WERI-Rb-1 (cell line): ENCODE measurements around the gene PSPH.

Source experiments
- DNase-seq: peaks from one replicate; pipeline ENCODE4 v3.0.0-alpha.2; 2020
- H3K27ac ChIP-seq: fragments of 250-450 bp; sonication (Bioruptor Pico); 2 replicates; pipeline ENCODE4 v1.5.1; 2020; ENCODE audit warnings: mild to moderate bottlenecking, moderate library complexity
- H3K27me3 ChIP-seq: fragments of 250-450 bp; sonication (Bioruptor Pico); 2 replicates; pipeline ENCODE4 v1.5.1; 2021; ENCODE audit warnings: mild to moderate bottlenecking, low read depth, moderate library complexity; ENCODE audit not compliant: insufficient read depth, severe bottlenecking
- H3K36me3 ChIP-seq: fragments of 250-450 bp; sonication (Bioruptor Pico); 2 replicates; pipeline ENCODE4 v1.5.1; 2020; ENCODE audit warnings: mild to moderate bottlenecking, moderate library complexity
- H3K4me3 ChIP-seq: 2 replicates; pipeline ENCODE4 v1.5.1; 2011; ENCODE audit warnings: low read depth, mild to moderate bottlenecking, control low read depth, low read length
- H3K9me3 ChIP-seq: fragments of 250-450 bp; sonication (Bioruptor Pico); 2 replicates; pipeline ENCODE4 v1.5.1; 2021; ENCODE audit warnings: mild to moderate bottlenecking, moderate library complexity; ENCODE audit not compliant: severe bottlenecking
- CTCF ChIP-seq: IDR thresholded peaks from 2 replicates; pipeline ENCODE4 v1.5.1; 2011; ENCODE audit warnings: low read depth, mild to moderate bottlenecking, control low read depth, inconsistent platforms, low read length

The PSPH gene

GRCh38 chr7:55969391-55969790 lies 81.9 kb downstream of the PSPH start:
- Histone ChIP-seq H3K4me3 (no peak overlapping the region), H3K27me3 (no peaks in the 10 kb centered on the region), H3K9me3 (no peaks in the 10 kb centered on the region), H3K27ac (no peak overlapping the region), H3K36me3 (peaks cover 4% of the 10 kb centered on the region)
- no peak for DNase-seq
- TF ChIP-seq CTCF: no peak

- Histone ChIP-seq H3K36me3 (peaks cover 4% of the 10 kb centered on the region), H3K4me3 (no peak overlapping the region), H3K27ac (peak overlapping the region; percentile 40), H3K9me3 (no peaks in the 10 kb centered on the region), H3K27me3 (no peaks in the 10 kb centered on the region)
- peak; percentile 24 for DNase-seq
- no peak for TF ChIP-seq CTCF
These were observed 84.4 kb downstream of the PSPH start for GRCh38 chr7:55966851-55967250.

- no peak overlapping the region for H3K4me3 ChIP-seq
- DNase-seq: peak; percentile 8
- peaks cover 4% of the 10 kb centered on the region for H3K36me3 ChIP-seq
- TF ChIP-seq CTCF: no peak
- no peaks in the 10 kb centered on the region for H3K27me3 ChIP-seq
- H3K9me3 ChIP-seq: no peaks in the 10 kb centered on the region
- H3K27ac ChIP-seq: no peak overlapping the region
These were observed 85.3 kb downstream of the PSPH start for GRCh38 chr7:55965805-55966421.

- Histone ChIP-seq H3K27ac (peak overlapping the region; percentile 76), H3K36me3 (peaks cover 4% of the 10 kb centered on the region), H3K9me3 (no peaks in the 10 kb centered on the region), H3K4me3 (peak overlapping the region; percentile 73), H3K27me3 (no peaks in the 10 kb centered on the region)
- no peak for TF ChIP-seq CTCF
- DNase-seq: no peak
These were observed 86.2 kb downstream of the PSPH start for GRCh38 chr7:55965100-55965470.

GRCh38 chr7:55964261-55965099 lies 86.8 kb downstream of the PSPH start, which contains the start of gene NIPSNAP2:
Gene NIPSNAP2, plus strand, starts transcription at chr7:55964585. Its CDS starts 25 bp downstream, at chr7:55964610.
- Histone ChIP-seq H3K36me3 (peaks cover 4% of the 10 kb centered on the region), H3K27ac (peak within 1 kb of the TSS; percentile 76), H3K4me3 (peak within 1 kb of the TSS; percentile 73), H3K9me3 (no peaks in the 10 kb centered on the region), H3K27me3 (no peaks in the 10 kb centered on the region)
- TF ChIP-seq CTCF: peak; percentile 44
- DNase-seq: peak; percentile 78
